ENCODE results near the gene NAMPT.

Gene NAMPT

GRCh38 chr7:106281127-106281526 is 3.7 kb downstream of the NAMPT start:
- no peak overlapping the region for H3K4me3 ChIP-seq (ENCODE audit: low read depth, low read length)
- no peak for TF ChIP-seq CTCF (IDR thresholded peaks at IDR 0.05; ENCODE audit: low read depth, low read length)

- H3K4me3 ChIP-seq (ENCODE audit: low read depth, low read length): no peak overlapping the region
- TF ChIP-seq CTCF (IDR thresholded peaks at IDR 0.05; ENCODE audit: low read depth, low read length): no peak
These were observed 5.2 kb downstream of the NAMPT start for GRCh38 chr7:106279425-106280197.

GRCh38 chr7:106278695-106279094 is 6.1 kb downstream of the NAMPT start:
- no peak for TF ChIP-seq CTCF (IDR thresholded peaks at IDR 0.05; ENCODE audit: low read depth, low read length)

GRCh38 chr7:106277976-106278375 is 6.8 kb downstream of the NAMPT start:
- TF ChIP-seq CTCF (IDR thresholded peaks at IDR 0.05; ENCODE audit: low read depth, low read length): no peak
- H3K4me3 ChIP-seq (ENCODE audit: low read depth, low read length): no peak overlapping the region

More at GRCh38 chr7:106278695-106279094, 6.1 kb downstream of the NAMPT start:
- H3K4me3 ChIP-seq (ENCODE audit: low read depth, low read length): no peak overlapping the region

GRCh38 chr7:106276513-106276912 is 8.3 kb downstream of the NAMPT start:
- H3K4me3 ChIP-seq (ENCODE audit: low read depth, low read length): no peak overlapping the region
- TF ChIP-seq CTCF (IDR thresholded peaks at IDR 0.05; ENCODE audit: low read depth, low read length): no peak

GRCh38 chr7:106273009-106273668 is 11.6 kb downstream of the NAMPT start:
- H3K4me3 ChIP-seq (ENCODE audit: low read depth, low read length): no peak overlapping the region
- no peak for TF ChIP-seq CTCF (IDR thresholded peaks at IDR 0.05; ENCODE audit: low read depth, low read length)

Measured in WI38 (cell line).